Lower leg skin (tissue), 4 donors: ENCODE measurements around the gene CYP11A1. TPM values are rescaled to one million over a fixed set of nuclear protein-coding genes. Genes with fewer than 3 reads are reported as not detected.

Experiments used
- DNase-seq, 2 donors: peaks; one replicate each; pipeline ENCODE4 v3.0.0-alpha.2; 2019; ENCODE audit warnings: low spot score in 2 of 2
- H3K4me3 ChIP-seq: fragments of 200-600 bp; sonication (generic); 2 replicates; pipeline ENCODE4 v1.5.1; 2017; ENCODE audit warnings: mild to moderate bottlenecking, low read depth; ENCODE audit not compliant: poor library complexity, severe bottlenecking
- CTCF ChIP-seq, 3 donors: fragments of 450-650 bp; IDR thresholded peaks; one replicate each; pipeline ENCODE4 v1.5.1; 2016; ENCODE audit warnings: antibody characterized with exemption in 3 of 3, mild to moderate bottlenecking in 3 of 3, moderate library complexity in 2 of 3
- POLR2A ChIP-seq, 2 donors: fragments of 450-650 bp; IDR thresholded peaks; one replicate each; pipeline ENCODE4 v1.6.1; 2016 to 2017; ENCODE audit warnings: antibody characterized with exemption in 2 of 2, mild to moderate bottlenecking in 1 of 2, moderate library complexity in 1 of 2
- WGBS, 2 donors: methylation state at CpG; one replicate each; pipeline ENCODE4 v1.1.5; 2018; 5-methylcytosine and 5-hydroxymethylcytosine counted together
- intact Hi-C: fragments of 100-400 bp; cut with DNase I; formaldehyde crosslinking; loops from one replicate; pipeline ENCODE4 v1.15.0; 2023; ENCODE audit warnings: low total_unique reads
- total RNA-seq, 4 donors: library from RNA; depleted of rRNA; stranded (reverse); fragments of >200 nt; gene quantifications; one replicate each; pipeline ENCODE4 v1.1.0, GENCODE V29; 2016

CYP11A1 gene
- total RNA-seq, 4 donors from 2014 or later: 0.34 to 0.75 (median 0.49) TPM; not detected in 1

- intact Hi-C loops: loop anchor here (10.0 kb wide), 1 partner anchor 53 kb away; the partner anchor contains the start of gene SEMA7A
- WGBS, 2 donors: 28 to 34% methylated on average over 12 of the region's 13 CpGs
- no peak overlapping the region for H3K4me3 ChIP-seq
- TF ChIP-seq CTCF (IDR thresholded peaks at IDR 0.05) (peak in 1 of 3 donors; percentile 91), POLR2A (IDR thresholded peaks at IDR 0.05) (no peak)
- DNase-seq: peak; percentile 65 to 97
These were observed 14.8 kb upstream of the CYP11A1 start for GRCh38 chr15:74382004-74382816.

- 63 to 78% methylated on average over 5 of the region's 5 CpGs for WGBS, 2 donors
- no peak for TF ChIP-seq CTCF (IDR thresholded peaks at IDR 0.05)
- no peak for TF ChIP-seq POLR2A (IDR thresholded peaks at IDR 0.05)
- no peak overlapping the region for H3K4me3 ChIP-seq
- no peak for DNase-seq
- intact Hi-C loops: loop anchor here (10.0 kb wide), 1 partner anchor 53 kb away; the partner anchor contains the start of gene SEMA7A
These were observed 14.0 kb upstream of the CYP11A1 start for GRCh38 chr15:74381481-74381880.

GRCh38 chr15:74381190-74381453, 13.7 kb upstream of the CYP11A1 start:
- intact Hi-C loops: loop anchor here (10.0 kb wide), 1 partner anchor 54 kb away; the partner anchor contains the start of gene SEMA7A
- WGBS, 2 donors: 66 to 70% methylated on average over 2 of the region's 2 CpGs
- no peak for DNase-seq
- TF ChIP-seq CTCF (IDR thresholded peaks at IDR 0.05) (no peak), POLR2A (IDR thresholded peaks at IDR 0.05) (no peak)
- no peak overlapping the region for H3K4me3 ChIP-seq

GRCh38 chr15:74380361-74381189, 13.1 kb upstream of the CYP11A1 start:
- no peak overlapping the region for H3K4me3 ChIP-seq
- intact Hi-C loops: loop anchor here (10.0 kb wide), 1 partner anchor 54 kb away; the partner anchor contains the start of gene SEMA7A
- no peak for DNase-seq
- WGBS, 2 donors: 72 to 74% methylated on average over 12 of the region's 12 CpGs
- TF ChIP-seq CTCF (IDR thresholded peaks at IDR 0.05) (no peak), POLR2A (IDR thresholded peaks at IDR 0.05) (no peak)

GRCh38 chr15:74378848-74379247, 11.4 kb upstream of the CYP11A1 start:
- 18 to 25% methylated on average over 9 of the region's 9 CpGs for WGBS, 2 donors

More at GRCh38 chr15:74378848-74379247, 11.4 kb upstream of the CYP11A1 start:
- TF ChIP-seq POLR2A (IDR thresholded peaks at IDR 0.05): no peak
- no peak for TF ChIP-seq CTCF (IDR thresholded peaks at IDR 0.05)
- DNase-seq: no peak
- intact Hi-C loops: loop anchor here (10.0 kb wide), 1 partner anchor 116 kb away; no protein-coding TSS in a partner anchor
- no peak overlapping the region for H3K4me3 ChIP-seq
